ENCODE data around the gene CDK10.
"Not testable (repeated sequence)": the region's sequence is repeated elsewhere in the genome, so short reads cannot be mapped to it uniquely, and the experiment has no call there.

CDK10 gene

GRCh38 chr16:89686520-89687091, at the start of gene CDK10:
CDK10 (plus strand) TSS chr16:89686689; CDS start chr16:89686711, 22 bp downstream.
- DNase-seq, result peak; percentile 92

GRCh38 chr16:89637379-89637778, 49.1 kb upstream of the CDK10 start:
- DNase-seq, result peak; percentile 23

- DNase-seq, result peak; percentile 14
Observed at GRCh38 chr16:89638455-89638854, 48.0 kb upstream of the CDK10 start.

DNA sequence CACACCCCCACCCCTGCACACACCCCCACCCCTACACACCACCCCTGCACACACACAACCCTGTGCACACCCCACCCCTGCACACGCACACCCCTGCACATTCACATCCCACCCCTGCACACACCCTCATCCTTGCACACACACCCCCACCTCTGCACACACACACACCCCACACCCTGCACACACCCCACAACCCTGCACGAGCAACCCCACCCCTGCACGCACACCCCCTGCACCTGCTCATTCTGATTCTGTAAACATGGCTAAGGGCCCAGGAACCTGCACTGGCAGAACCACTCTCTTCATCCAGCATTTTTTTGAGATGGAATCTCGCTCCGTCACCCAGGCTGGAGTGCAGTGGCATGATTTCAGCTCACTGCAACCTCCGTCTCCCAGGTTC, 47.1 kb upstream of the CDK10 start:
- no peak for DNase-seq

- no peak for DNase-seq
Observed at GRCh38 chr16:89641458-89642119, 44.9 kb upstream of the CDK10 start.

GRCh38 chr16:89642574-89642973, 43.9 kb upstream of the CDK10 start:
- DNase-seq, result no peak

DNA sequence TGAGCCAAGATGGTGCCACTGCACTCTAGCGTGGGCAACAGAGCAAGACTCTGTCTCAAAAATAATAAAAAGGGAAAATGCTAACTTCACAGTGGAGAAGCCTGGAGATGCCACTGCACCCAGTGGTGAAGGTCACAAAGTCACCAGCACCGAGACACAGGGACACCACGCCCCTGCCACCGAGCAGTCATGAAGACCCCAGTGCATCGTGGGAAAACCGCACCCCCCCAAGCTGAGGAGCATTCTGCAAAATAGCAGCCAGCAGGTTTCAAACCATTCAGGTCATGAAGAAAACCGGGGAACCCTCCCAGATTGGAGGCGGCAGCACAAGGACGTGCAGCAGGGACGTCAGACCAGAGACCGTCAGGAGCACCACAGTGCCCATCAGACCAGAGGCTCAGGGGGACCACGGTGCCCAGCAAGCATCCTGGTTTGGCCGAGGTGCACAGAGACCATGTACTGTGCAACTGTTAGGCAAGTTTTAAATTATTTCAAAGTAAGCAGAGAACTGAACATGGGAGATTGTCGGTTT, 42.7 kb upstream of the CDK10 start:
- DNase-seq, result no peak

- no peak for DNase-seq
Observed at GRCh38 chr16:89645122-89645521, 41.4 kb upstream of the CDK10 start.

DNA sequence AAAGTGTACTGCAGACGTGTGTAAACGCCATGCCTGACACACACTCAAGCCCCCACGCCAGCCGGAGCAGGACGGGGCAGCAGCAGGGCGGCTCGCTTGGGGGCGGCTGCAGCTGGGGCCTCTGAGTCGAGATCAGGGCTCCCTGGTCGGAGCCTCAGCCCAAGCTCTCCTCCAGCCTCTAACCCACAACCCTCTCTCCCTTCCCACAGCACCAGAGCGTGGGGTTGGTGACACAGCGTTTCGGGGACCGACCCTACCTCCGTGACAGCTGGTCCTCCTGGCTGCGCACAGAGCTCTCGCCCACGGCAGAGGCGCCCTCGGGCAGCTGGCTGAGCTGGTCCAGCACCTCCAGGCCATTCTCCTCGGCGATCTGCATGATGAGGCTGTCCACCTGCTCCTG, 40.2 kb upstream of the CDK10 start:
- no peak for DNase-seq

- DNase-seq, result no peak
Observed at GRCh38 chr16:89646906-89647305, 39.6 kb upstream of the CDK10 start.

- no peak for DNase-seq
Observed at GRCh38 chr16:89651584-89651983, 34.9 kb upstream of the CDK10 start.

DNA sequence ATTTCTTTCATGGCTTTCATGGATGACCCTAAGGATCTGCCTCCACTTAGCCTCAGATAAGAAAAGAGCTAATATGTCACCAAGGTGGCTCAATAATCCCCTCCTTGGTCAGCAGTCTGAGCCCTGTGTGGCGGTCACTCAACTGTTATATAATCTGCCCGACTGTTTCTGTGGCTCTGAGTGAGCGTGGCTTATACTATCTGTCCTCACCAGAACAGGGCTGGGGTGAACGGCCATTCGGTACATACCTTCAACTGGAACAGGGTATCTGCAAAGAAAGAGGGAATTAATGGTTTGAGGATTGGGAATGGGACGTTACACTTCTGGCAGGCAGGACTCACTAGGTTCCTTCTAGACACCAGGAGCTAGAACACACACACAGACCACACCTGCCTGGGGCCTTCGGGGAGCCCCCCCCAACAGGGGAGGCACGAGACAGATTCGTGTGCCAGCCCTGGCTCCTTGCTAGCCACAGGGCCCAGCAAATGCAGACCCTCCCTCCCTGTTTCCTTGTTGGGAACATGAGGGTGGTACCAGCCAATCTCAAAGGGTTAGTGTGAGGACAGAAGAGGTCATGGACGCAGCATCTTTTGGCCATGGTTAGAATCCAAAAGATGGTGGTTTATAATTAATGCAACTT, 32.7 kb upstream of the CDK10 start:
- DNase-seq, result no peak

DNA sequence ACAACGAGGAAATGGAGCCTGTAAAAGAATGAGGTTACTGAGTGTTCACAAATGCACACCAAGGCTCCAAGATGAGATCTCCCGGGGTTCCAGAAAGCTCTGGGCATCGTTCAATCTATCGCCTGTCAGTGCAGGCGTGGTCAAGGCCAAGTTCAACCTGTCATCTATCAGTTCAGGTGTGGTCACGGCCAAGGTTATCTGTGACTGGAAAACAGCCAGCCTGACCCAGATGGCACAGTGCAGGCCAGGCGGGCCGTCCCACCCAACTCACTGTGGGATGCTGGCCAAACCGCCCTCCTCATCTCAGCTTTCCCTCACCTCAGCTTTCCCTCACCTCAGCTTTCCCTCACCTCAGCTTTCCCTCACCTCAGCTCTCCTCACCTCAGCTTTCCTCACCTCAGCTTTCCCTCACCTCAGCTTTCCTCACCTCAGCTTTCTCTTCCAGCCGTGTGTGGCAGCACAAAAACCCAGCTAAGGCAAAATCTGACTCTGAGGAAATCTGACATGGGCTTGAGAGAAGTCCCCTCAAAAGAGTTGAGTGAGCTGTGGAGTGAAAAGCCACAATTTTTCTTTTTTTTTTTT, 31.3 kb upstream of the CDK10 start:
- DNase-seq, result no peak

- DNase-seq, result no peak
Observed at GRCh38 chr16:89656435-89657121, 29.9 kb upstream of the CDK10 start.

DNA sequence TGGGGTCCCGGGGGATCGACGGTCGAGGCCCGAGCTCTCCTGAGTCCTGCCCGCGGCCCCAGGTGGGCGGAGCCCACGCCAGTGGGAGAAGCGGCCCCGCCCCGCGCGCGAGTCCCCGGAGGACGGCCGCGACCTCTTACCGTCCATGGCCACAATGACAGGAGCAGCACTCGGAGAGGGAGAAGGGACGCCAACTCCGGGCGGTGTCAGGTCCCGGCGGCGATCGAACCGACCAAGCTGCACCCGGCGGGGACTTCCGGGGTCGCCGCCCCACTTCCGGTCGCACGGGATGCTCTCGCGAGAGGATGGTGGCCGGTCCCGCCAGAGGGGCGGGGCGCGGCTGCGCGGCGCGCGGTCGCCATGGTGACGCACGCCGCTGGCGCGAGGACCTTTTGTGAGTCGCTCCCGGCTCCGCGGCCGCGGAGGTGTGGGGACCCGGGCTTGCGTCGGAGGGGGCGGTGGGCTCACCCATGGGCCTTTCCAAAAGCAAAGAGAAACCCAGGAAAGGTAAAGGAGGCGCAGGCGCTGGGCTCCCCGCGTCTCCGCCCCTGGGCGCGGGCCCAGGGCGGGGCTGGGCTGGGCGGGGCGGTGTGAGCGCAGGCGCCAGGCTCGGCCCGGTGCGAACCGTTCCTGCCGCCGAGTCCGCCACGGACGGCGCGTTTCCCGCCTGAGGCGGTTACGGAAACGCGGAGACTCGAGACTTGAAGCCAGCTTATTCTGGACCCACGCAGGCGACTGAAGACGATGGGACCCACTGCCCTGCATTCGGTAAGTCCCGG, 28.9 kb upstream of the CDK10 start, which contains the start of the genes CHMP1A and SPATA33:
CHMP1A (minus strand) TSS at position 267 of the 779 bp plus-strand sequence; CDS start at position 147, 120 bp downstream.
SPATA33 (plus strand) TSS at position 395 of the 779 bp plus-strand sequence; CDS start at position 471, 76 bp downstream.
- peak; percentile 88 for DNase-seq

GRCh38 chr16:89658221-89658879, 28.1 kb upstream of the CDK10 start:
- peak; percentile 33 for DNase-seq

GRCh38 chr16:89660146-89660545, 26.3 kb upstream of the CDK10 start:
- DNase-seq, result no peak

DNA sequence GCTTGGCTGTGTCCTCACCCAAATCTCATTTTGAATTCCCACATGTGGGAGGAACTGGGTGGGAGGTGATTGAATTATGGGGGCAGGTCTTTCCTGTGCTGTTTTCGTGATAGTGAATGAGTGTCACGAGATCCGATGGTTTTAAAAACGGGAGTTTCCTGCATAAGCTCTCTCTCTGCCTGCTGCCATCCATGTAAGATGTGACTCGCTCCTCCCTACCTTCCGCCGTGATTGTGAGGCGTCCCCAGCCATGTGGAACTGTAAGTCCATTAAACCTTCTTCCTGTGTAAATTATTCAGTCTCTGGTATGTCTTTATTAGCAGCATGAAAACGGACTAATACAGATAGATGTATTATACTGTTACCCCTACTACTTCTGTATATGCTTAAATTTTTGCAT, 25.3 kb upstream of the CDK10 start:
- no peak for DNase-seq

DNA sequence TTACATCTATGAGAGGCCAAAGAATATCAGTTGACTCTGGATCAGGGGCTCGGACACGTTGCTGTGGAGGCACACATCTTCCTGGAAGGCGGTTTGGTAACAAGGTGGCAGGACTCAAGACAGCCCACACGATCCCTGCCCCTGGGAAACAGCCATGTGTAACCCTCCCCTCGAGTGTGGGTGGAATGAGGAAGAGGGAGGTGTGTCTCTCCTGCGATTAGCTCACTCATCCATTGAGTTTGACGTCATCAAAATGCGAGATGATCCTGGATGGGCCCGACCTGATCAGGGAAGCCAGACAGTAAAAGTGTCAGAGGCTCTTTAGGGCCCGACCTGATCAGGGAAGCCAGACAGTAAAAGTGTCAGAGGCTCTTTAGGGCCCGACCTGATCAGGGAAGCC, 22.3 kb upstream of the CDK10 start:
- not testable (repeated sequence) for DNase-seq

GRCh38 chr16:89667000-89667399, 19.5 kb upstream of the CDK10 start:
- DNase-seq, result peak; percentile 64

- no peak for DNase-seq
Observed at GRCh38 chr16:89667633-89668032, 18.9 kb upstream of the CDK10 start.

GRCh38 chr16:89668790-89669158, 17.7 kb upstream of the CDK10 start:
- DNase-seq, result no peak
